ENCODE results near the gene PRKCH.

PRKCH gene

GRCh38 chr14:61426048-61426447 is 104.7 kb downstream of the PRKCH start:
- H3K27ac ChIP-seq (ENCODE audit: extremely low read depth, low read depth, low read length): no peak overlapping the region
- ChIA-PET CTCF (no interaction called here), POLR2A (interaction anchor here (0.8 kb wide), 1 partner anchor 12 kb away, joined by 3 read pairs; no protein-coding TSS in a partner anchor)
- H3K9me3 ChIP-seq (ENCODE audit: control insufficient read depth, insufficient read depth, low read depth, low read length): no peaks in the 10 kb centered on the region
- no peaks in the 10 kb centered on the region for H3K4me1 ChIP-seq (ENCODE audit: control insufficient read depth, insufficient read depth, low read length)
- TF ChIP-seq ZNF560 (tag by site-specific recombination; IDR thresholded peaks at IDR 0.05; ENCODE audit: borderline replicate concordance): no peak
- no peak for TF ChIP-seq KLF1 (tag by site-specific recombination; IDR thresholded peaks at IDR 0.05)
- TF ChIP-seq ZNF214 (tag by site-specific recombination; IDR thresholded peaks at IDR 0.05; ENCODE audit: borderline replicate concordance): no peak
- TF ChIP-seq ZNF26 (tag by site-specific recombination; IDR thresholded peaks at IDR 0.05): no peak
- TF ChIP-seq ZNF571 (tag by site-specific recombination; IDR thresholded peaks at IDR 0.05): no peak
- TF ChIP-seq ZBTB1 (tag by site-specific recombination; IDR thresholded peaks at IDR 0.05): no peak
- TF ChIP-seq ZNF692 (tag by site-specific recombination; IDR thresholded peaks at IDR 0.05): no peak
- no peak for TF ChIP-seq ZNF658 (tag by site-specific recombination; IDR thresholded peaks at IDR 0.05)
- TF ChIP-seq ZSCAN23 (tag by site-specific recombination; IDR thresholded peaks at IDR 0.05): no peak
- no peak for TF ChIP-seq ZNF174 (tag by site-specific recombination; IDR thresholded peaks at IDR 0.05)
- TF ChIP-seq PRDM4 (tag by site-specific recombination; IDR thresholded peaks at IDR 0.05): no peak
- no peak overlapping the region for H3K4me3 ChIP-seq (ENCODE audit: low read depth, low read length)
- no peaks in the 10 kb centered on the region for H3K36me3 ChIP-seq (ENCODE audit: control insufficient read depth in 2 of 2, insufficient read depth in 1 of 2, low read length in 2 of 2)

- CTCF ChIA-PET: no interaction called here
- H3K4me1 ChIP-seq (ENCODE audit: control insufficient read depth, insufficient read depth, low read length): peaks cover 1% of the 10 kb centered on the region; the same call in 1 of the 2 replicates
- H3K27ac ChIP-seq (ENCODE audit: extremely low read depth, low read depth, low read length): no peak overlapping the region
- no peak for TF ChIP-seq ZNF473 (tag by site-specific recombination; IDR thresholded peaks at IDR 0.05)
- no peak for TF ChIP-seq ZNF792 (tag by site-specific recombination; IDR thresholded peaks at IDR 0.05)
- TF ChIP-seq ZNF580 (tag by site-specific recombination; IDR thresholded peaks at IDR 0.05): no peak
- no peak for TF ChIP-seq EGR2 (tag by site-specific recombination; IDR thresholded peaks at IDR 0.05; ENCODE audit: low read depth)
- TF ChIP-seq ZNF585B (tag by site-specific recombination; IDR thresholded peaks at IDR 0.05): no peak
- POLR2A ChIA-PET: no interaction called here
- no peaks in the 10 kb centered on the region for H3K36me3 ChIP-seq (ENCODE audit: control insufficient read depth in 2 of 2, insufficient read depth in 1 of 2, low read length in 2 of 2)
- H3K4me3 ChIP-seq (ENCODE audit: low read depth, low read length): no peak overlapping the region
- H3K9me3 ChIP-seq (ENCODE audit: control insufficient read depth, insufficient read depth, low read depth, low read length): no peaks in the 10 kb centered on the region
These were observed 106.9 kb downstream of the PRKCH start for GRCh38 chr14:61428261-61428660.

- no peaks in the 10 kb centered on the region for H3K9me3 ChIP-seq (ENCODE audit: control insufficient read depth, insufficient read depth, low read depth, low read length)
- CTCF ChIA-PET: no interaction called here
- TF ChIP-seq BCL11B (tag by site-specific recombination; IDR thresholded peaks at IDR 0.05; ENCODE audit: low read depth) (no peak), ZNF830 (tag by site-specific recombination; IDR thresholded peaks at IDR 0.05; ENCODE audit: low read depth) (no peak), ZNF639 (tag by site-specific recombination; IDR thresholded peaks at IDR 0.05) (no peak), ZNF184 (tag by site-specific recombination; IDR thresholded peaks at IDR 0.05) (no peak), ZNF48 (tag by site-specific recombination; IDR thresholded peaks at IDR 0.05) (no peak), KLF17 (tag by site-specific recombination; IDR thresholded peaks at IDR 0.05) (no peak)
- no peak overlapping the region for H3K27ac ChIP-seq (ENCODE audit: extremely low read depth, low read depth, low read length)
- no peak overlapping the region for H3K4me3 ChIP-seq (ENCODE audit: low read depth, low read length)
- POLR2A ChIA-PET: no interaction called here
- H3K36me3 ChIP-seq (ENCODE audit: control insufficient read depth in 2 of 2, insufficient read depth in 1 of 2, low read length in 2 of 2): no peaks in the 10 kb centered on the region
- peaks cover 9% of the 10 kb centered on the region for H3K4me1 ChIP-seq (ENCODE audit: control insufficient read depth, insufficient read depth, low read length)
These were observed 107.9 kb downstream of the PRKCH start for GRCh38 chr14:61429316-61429715.
